ENCODE data around the gene RALGPS2.
"Not testable (repeated sequence)": the region's sequence is repeated elsewhere in the genome, so short reads cannot be mapped to it uniquely, and the experiment has no call there.

RALGPS2 gene

GRCh38 chr1:178781533-178782330 is 56.7 kb downstream of the RALGPS2 start:
- no peak for DNase-seq (ENCODE audit: low read depth)

DNA sequence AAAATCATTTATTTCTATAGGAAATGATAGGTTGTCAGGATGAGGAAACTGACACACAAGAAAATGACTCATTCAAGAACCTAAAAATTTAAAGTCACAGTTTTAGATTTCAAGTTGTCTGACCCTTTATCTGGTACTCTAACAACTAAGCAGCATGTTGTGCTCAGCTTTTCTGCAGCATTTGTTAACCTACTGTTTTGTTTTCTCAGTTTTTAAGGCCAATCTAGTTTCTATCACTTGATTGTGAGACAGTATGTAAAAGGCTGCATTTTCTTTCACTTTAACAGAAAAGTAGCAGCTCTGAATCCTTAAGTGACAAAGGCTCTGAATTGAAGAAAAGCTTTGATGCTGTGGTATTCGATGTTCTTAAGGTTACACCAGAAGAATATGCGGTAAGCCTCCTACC is 59.1 kb downstream of the RALGPS2 start:
- no peak for DNase-seq (ENCODE audit: low read depth)

DNA sequence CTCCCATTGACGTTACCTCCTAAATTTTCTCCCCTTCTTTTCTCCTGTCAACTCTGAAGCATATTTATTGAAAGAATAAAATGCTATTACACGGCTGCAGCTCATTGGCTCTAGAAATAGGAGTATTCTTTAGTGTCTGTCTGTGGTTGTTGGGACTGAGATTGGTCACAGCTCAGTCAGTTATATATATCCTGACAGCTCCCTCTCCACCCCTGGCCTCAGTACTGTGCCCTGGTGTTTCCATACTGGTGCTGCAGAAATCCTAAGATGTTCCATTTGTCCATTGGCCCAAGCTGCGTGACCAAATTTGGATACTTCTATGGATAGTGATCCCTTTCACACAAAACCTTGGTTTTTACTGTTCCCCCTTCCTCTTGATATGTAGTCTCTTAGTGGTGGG is 67.3 kb downstream of the RALGPS2 start:
- DNase-seq (ENCODE audit: low read depth): no peak

DNA sequence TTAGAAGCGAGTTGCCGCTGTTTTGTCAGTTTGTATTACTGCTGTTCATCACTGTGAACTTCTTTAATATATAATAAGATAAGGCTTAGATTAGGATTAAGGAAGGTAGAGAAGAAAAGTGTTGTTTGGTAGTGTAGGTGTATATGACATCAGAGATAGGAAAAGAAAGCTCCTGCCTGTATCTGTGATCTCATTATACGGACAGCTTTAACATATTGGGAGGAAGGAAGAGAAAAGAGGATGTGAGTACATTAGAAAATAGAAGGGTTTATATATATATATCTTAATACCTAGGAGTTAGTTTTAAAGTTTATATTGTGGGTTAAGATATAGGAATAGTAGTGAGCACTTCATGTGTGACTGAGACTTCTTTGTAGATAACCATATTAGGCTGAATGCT is 71.0 kb downstream of the RALGPS2 start:
- DNase-seq (ENCODE audit: low read depth): no peak

DNA sequence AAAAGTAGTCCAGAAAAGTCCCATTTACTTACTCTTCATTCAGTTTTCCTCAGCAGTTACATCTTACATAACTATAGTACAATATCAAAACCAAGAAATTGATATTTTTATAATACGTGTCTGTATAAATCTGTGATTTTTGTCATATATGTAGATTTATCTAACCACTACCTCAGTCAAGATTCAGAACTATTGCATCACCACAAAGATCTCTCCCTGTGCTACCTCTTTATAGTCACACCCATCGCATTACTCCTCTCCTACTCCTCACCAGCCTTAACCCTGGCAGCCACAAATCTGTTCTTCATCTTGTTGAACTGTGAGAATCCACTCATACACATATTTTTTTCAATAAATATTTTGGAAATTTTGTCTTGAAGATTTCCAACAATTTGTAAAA is 72.5 kb downstream of the RALGPS2 start:
- no peak for DNase-seq (ENCODE audit: low read depth)

GRCh38 chr1:178798232-178798861 is 73.3 kb downstream of the RALGPS2 start:
- no peak for DNase-seq (ENCODE audit: low read depth)

DNA sequence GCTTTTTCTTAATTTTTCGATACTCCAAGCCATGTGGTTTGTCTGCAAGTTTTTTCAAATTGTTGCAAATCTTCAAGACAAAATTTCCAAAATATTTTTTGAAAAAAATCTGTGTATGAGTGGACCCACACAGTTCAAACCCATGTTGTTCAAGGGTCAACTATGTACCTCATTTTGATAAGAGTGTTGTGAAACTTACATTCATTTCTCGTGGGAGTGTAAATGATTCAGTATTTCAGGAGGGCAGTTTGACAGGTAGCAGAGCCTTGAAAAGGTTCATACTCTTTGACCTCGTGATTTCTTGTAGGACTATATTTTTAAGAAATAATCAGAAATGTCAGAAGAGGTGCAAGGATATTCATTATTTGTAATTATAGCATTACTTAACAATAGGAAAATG is 77.8 kb downstream of the RALGPS2 start:
- no peak for DNase-seq (ENCODE audit: low read depth)

DNA sequence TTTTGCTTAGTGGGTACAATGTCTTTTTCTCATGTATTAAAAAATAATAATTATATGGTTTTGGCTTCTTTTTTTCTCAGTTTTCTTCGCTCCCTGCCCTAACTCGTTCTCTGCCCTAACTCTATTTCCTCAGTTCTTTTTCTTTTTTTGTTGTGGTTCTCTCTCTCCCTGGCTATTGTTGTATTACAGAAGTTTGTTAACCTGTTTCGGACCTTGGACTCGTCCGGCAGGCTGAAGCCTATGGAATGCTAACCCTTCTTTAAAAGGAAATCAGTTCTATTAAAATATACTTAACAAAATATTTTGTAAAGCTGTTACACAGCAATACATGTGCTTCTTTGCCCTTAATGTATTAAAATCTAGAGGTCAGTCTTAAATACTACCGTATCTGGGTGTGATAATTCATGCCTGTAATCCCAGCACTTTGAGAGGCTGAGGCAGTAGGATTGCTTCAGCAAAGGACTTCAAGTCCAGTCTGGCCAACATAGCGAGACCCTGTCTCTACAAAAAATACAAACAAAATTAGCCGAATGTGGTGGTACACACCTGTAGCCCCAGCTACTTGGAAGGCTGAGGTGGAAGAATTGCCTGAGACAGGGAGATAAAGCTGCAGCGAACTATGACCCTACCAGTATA is 81.7 kb downstream of the RALGPS2 start:
- DNase-seq (ENCODE audit: low read depth): no peak

GRCh38 chr1:178808529-178808928 is 83.5 kb downstream of the RALGPS2 start:
- DNase-seq (ENCODE audit: low read depth): no peak

- DNase-seq (ENCODE audit: low read depth): no peak
Measured at GRCh38 chr1:178810585-178810984, 85.5 kb downstream of the RALGPS2 start.

DNA sequence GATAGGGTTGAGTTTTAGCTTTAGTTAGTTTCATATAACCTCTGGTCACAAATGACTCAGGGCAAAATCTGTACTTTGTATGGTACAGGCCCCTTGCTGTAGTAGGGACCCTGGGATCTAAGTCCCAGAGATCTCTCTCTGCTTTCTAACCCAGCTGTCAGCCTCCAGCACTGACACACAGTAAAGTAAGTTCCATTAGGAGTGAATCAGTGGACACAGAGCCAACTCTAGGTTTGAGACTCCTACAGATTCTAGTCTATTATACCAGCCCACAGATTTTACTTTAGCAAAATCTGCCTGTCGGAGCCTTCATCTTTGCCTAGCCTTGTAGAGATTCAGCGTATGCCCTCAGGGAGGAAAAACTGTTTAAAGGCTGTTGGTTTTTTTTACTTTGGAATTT is 93.4 kb downstream of the RALGPS2 start:
- DNase-seq (ENCODE audit: low read depth): no peak

DNA sequence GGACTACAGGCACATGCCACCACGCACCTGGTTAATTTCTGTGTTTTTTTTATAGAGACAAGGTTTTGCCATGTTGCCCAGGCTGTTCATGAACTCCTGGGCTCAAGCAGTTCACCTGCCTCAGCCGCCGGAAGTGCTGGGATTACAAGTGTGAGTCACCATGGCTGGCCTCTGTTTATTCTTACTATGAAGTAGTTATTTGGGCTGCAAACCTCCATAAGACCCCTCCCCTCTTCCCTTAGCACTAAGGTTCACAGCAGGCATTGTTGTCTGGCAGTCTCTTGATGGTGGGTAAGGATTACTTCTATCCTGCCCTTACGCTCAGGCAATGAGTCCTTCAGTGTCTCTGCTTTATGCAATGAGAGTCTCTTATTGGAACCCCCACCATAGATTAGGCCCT is 94.1 kb downstream of the RALGPS2 start:
- no peak for DNase-seq (ENCODE audit: low read depth)

DNA sequence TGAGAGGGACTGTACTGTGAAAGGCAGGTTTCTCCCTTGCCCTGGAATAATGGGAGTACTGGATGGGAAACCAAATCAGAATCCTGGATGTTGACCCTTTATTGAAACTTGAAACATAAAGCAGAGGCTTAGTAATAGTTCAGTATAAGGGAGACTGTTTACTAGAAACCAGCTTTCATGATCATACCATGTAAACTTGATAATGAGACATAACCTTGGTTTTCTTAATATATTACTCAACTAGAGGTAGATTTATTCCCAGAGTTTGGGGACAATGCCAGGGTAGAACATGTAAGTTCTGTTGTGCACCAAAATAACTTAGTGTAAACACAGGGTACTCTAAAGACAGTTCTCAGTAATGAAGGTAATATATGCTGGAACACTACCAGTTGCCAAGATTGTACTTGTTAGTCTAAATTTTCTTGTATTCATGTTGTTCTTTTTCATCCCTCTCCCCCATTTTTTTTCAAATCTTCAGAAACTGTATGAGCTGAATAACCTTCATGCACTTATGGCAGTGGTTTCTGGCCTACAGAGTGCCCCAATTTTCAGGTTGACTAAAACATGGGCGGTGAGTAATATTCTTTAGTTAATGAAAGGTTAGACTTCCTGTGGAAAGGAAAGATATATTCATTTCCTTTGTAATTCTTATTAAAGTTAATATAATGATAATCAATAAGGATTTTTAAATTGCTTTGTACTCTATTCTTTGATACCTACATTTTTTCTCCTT is 96.3 kb downstream of the RALGPS2 start:
- DNase-seq (ENCODE audit: low read depth): no peak

- DNase-seq (ENCODE audit: low read depth): no peak
Measured at GRCh38 chr1:178825167-178825566, 100.1 kb downstream of the RALGPS2 start.

DNA sequence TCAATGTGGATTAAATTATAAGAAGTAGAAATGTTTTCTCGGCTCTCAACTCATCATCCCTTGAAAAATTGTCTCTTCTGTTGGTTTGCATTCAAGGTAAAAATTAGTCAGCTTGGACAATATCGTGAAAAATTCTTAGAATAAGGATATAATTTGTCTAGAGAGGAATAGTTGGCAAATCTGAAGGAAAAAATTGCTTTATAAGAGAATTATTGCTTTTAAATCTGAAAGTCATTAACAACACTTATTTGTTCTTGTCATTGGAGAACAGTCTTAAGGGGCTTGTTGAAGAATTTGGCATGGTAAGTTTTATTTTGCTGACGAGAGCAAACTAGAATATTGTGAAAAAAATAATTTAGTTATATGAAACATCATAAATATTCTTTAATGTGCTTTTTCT is 119.4 kb downstream of the RALGPS2 start:
- no peak for DNase-seq (ENCODE audit: low read depth)

DNA sequence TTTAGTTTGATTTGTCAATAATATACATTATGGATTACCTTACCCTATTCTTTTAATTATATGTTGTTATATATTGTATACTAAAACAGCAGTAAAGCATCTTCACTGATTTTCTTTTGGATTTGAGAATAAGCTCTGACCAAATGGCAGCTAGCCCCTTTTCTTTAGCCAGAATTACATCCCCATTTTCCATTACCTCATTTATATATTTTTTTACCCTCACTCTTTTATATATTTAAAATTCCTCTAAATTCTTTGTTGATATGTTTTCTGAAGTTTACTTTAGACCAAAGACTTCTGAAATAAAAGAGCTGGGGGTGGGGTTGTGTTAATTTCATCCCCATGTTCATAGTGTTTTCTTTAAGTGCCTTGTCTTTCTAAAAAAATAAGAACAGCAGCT is 121.3 kb downstream of the RALGPS2 start:
- no peak for DNase-seq (ENCODE audit: low read depth)

- DNase-seq (ENCODE audit: low read depth): no peak
Measured at GRCh38 chr1:178847396-178847849, 122.4 kb downstream of the RALGPS2 start.

- not testable (repeated sequence) for DNase-seq (ENCODE audit: low read depth)
Measured at GRCh38 chr1:178847919-178848318, 122.9 kb downstream of the RALGPS2 start.

GRCh38 chr1:178849918-178850317 is 124.9 kb downstream of the RALGPS2 start:
- DNase-seq (ENCODE audit: low read depth): no peak

DNA sequence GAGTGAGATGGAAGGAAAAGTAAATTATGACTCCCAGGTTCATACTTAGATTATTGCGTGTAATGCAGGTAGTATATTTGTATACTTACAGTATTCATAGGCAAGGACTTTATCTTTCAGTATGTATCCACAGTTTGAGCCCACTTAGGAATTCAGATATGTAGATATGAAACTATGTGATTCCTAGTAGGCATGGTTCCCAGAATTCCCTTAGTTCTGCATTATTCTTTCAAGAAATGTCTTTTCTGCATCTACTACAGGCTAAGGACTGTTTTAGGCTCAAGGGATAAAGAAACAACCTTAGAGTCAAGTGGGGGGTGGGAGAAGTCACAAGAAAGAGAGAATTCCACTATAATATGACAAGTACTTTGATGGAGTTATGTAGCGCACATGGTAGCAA is 132.1 kb downstream of the RALGPS2 start:
- DNase-seq (ENCODE audit: low read depth): no peak

DNA sequence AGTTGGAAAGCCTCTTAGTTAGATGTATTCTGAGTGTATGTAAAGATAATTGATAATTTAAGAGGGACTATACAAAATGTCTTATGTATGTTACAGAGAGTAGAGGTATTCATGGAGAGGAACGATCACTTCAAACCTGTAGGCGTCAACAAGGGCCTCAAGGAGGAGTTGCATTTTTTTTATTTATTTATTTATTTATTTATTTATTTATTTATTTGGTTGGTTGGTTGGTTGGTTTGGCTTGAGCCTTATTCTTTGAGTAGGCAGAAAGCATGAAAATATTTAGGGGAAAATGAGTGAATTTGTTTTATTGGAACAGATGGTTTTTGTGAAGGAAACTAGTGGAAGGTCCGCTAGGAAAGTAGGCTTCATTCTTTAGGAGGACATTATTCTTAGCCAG is 137.4 kb downstream of the RALGPS2 start:
- DNase-seq (ENCODE audit: low read depth): no peak

- DNase-seq (ENCODE audit: low read depth): no peak
Measured at GRCh38 chr1:178862864-178863263, 137.8 kb downstream of the RALGPS2 start.

GRCh38 chr1:178864326-178864725 is 139.3 kb downstream of the RALGPS2 start:
- DNase-seq (ENCODE audit: low read depth): no peak
